ENCODE data around the gene PTPRK.
"Not testable (repeated sequence)": the region's sequence is repeated elsewhere in the genome, so short reads cannot be mapped to it uniquely, and the experiment has no call there.

PTPRK gene

GRCh38 chr6:127978185-127978584 lies 542.2 kb downstream of the PTPRK start:
- not testable (repeated sequence) for H3K9me3 ChIP-seq (ENCODE audit: control insufficient read depth, insufficient read depth, low read length); H3K4me3 ChIP-seq (ENCODE audit: low read depth, low read length); H3K27me3 ChIP-seq (ENCODE audit: control insufficient read depth, insufficient read depth, low read length); H3K4me1 ChIP-seq (ENCODE audit: control insufficient read depth, insufficient read depth, low read length); H3K9ac ChIP-seq (ENCODE audit: low read depth, low read length); H3K27ac ChIP-seq (ENCODE audit: low read depth, low read length)
- H3K36me3 ChIP-seq (ENCODE audit: control insufficient read depth, insufficient read depth, low read length): peaks cover 26% of the 10 kb centered on the region

- peaks cover 38% of the 10 kb centered on the region for H3K36me3 ChIP-seq (ENCODE audit: control insufficient read depth, insufficient read depth, low read length)
- no peaks in the 10 kb centered on the region for H3K9me3 ChIP-seq (ENCODE audit: control insufficient read depth, insufficient read depth, low read length)
- H3K9ac ChIP-seq (ENCODE audit: low read depth, low read length): no peak overlapping the region
These were observed 543.6 kb downstream of the PTPRK start for GRCh38 chr6:127976796-127977195.

GRCh38 chr6:127976111-127976510 lies 544.3 kb downstream of the PTPRK start:
- H3K4me1 ChIP-seq (ENCODE audit: control insufficient read depth, insufficient read depth, low read length): no peaks in the 10 kb centered on the region
- no peak overlapping the region for H3K27ac ChIP-seq (ENCODE audit: low read depth, low read length)
- no peaks in the 10 kb centered on the region for H3K9me3 ChIP-seq (ENCODE audit: control insufficient read depth, insufficient read depth, low read length)
- no peaks in the 10 kb centered on the region for H3K27me3 ChIP-seq (ENCODE audit: control insufficient read depth, insufficient read depth, low read length)
- H3K36me3 ChIP-seq (ENCODE audit: control insufficient read depth, insufficient read depth, low read length): peaks cover 37% of the 10 kb centered on the region
- H3K9ac ChIP-seq (ENCODE audit: low read depth, low read length): no peak overlapping the region
- no peak overlapping the region for H3K4me3 ChIP-seq (ENCODE audit: low read depth, low read length)

More at GRCh38 chr6:127976796-127977195, 543.6 kb downstream of the PTPRK start:
- Histone ChIP-seq H3K4me1 (ENCODE audit: control insufficient read depth, insufficient read depth, low read length) (no peaks in the 10 kb centered on the region), H3K27me3 (ENCODE audit: control insufficient read depth, insufficient read depth, low read length) (no peaks in the 10 kb centered on the region), H3K27ac (ENCODE audit: low read depth, low read length) (no peak overlapping the region), H3K4me3 (ENCODE audit: low read depth, low read length) (no peak overlapping the region)

GRCh38 chr6:127972815-127973214 lies 547.6 kb downstream of the PTPRK start:
- H3K4me1 ChIP-seq (ENCODE audit: control insufficient read depth, insufficient read depth, low read length): no peaks in the 10 kb centered on the region
- peaks cover 39% of the 10 kb centered on the region for H3K36me3 ChIP-seq (ENCODE audit: control insufficient read depth, insufficient read depth, low read length)
- no peak overlapping the region for H3K27ac ChIP-seq (ENCODE audit: low read depth, low read length)
- H3K4me3 ChIP-seq (ENCODE audit: low read depth, low read length): no peak overlapping the region
- no peaks in the 10 kb centered on the region for H3K9me3 ChIP-seq (ENCODE audit: control insufficient read depth, insufficient read depth, low read length)
- H3K27me3 ChIP-seq (ENCODE audit: control insufficient read depth, insufficient read depth, low read length): no peaks in the 10 kb centered on the region
- H3K9ac ChIP-seq (ENCODE audit: low read depth, low read length): no peak overlapping the region

- Histone ChIP-seq H3K4me1 (ENCODE audit: control insufficient read depth, insufficient read depth, low read length) (no peaks in the 10 kb centered on the region), H3K27me3 (ENCODE audit: control insufficient read depth, insufficient read depth, low read length) (no peaks in the 10 kb centered on the region), H3K36me3 (ENCODE audit: control insufficient read depth, insufficient read depth, low read length) (peaks cover 39% of the 10 kb centered on the region), H3K27ac (ENCODE audit: low read depth, low read length) (no peak overlapping the region), H3K9me3 (ENCODE audit: control insufficient read depth, insufficient read depth, low read length) (no peaks in the 10 kb centered on the region), H3K9ac (ENCODE audit: low read depth, low read length) (no peak overlapping the region), H3K4me3 (ENCODE audit: low read depth, low read length) (no peak overlapping the region)
These were observed 548.4 kb downstream of the PTPRK start for GRCh38 chr6:127971945-127972391.

GRCh38 chr6:127971386-127971785 lies 549.0 kb downstream of the PTPRK start:
- H3K27me3 ChIP-seq (ENCODE audit: control insufficient read depth, insufficient read depth, low read length): no peaks in the 10 kb centered on the region
- no peaks in the 10 kb centered on the region for H3K4me1 ChIP-seq (ENCODE audit: control insufficient read depth, insufficient read depth, low read length)
- no peaks in the 10 kb centered on the region for H3K9me3 ChIP-seq (ENCODE audit: control insufficient read depth, insufficient read depth, low read length)
- no peak overlapping the region for H3K9ac ChIP-seq (ENCODE audit: low read depth, low read length)
- peaks cover 38% of the 10 kb centered on the region for H3K36me3 ChIP-seq (ENCODE audit: control insufficient read depth, insufficient read depth, low read length)
- no peak overlapping the region for H3K27ac ChIP-seq (ENCODE audit: low read depth, low read length)
- no peak overlapping the region for H3K4me3 ChIP-seq (ENCODE audit: low read depth, low read length)

GRCh38 chr6:127969701-127970100 lies 550.7 kb downstream of the PTPRK start:
- Histone ChIP-seq H3K4me3 (ENCODE audit: low read depth, low read length) (no peak overlapping the region), H3K27me3 (ENCODE audit: control insufficient read depth, insufficient read depth, low read length) (no peaks in the 10 kb centered on the region), H3K9ac (ENCODE audit: low read depth, low read length) (no peak overlapping the region), H3K4me1 (ENCODE audit: control insufficient read depth, insufficient read depth, low read length) (no peaks in the 10 kb centered on the region), H3K27ac (ENCODE audit: low read depth, low read length) (no peak overlapping the region), H3K9me3 (ENCODE audit: control insufficient read depth, insufficient read depth, low read length) (no peaks in the 10 kb centered on the region), H3K36me3 (ENCODE audit: control insufficient read depth, insufficient read depth, low read length) (peaks cover 24% of the 10 kb centered on the region)

- H3K27me3 ChIP-seq (ENCODE audit: control insufficient read depth, insufficient read depth, low read length): no peaks in the 10 kb centered on the region
- no peaks in the 10 kb centered on the region for H3K9me3 ChIP-seq (ENCODE audit: control insufficient read depth, insufficient read depth, low read length)
- H3K4me1 ChIP-seq (ENCODE audit: control insufficient read depth, insufficient read depth, low read length): no peaks in the 10 kb centered on the region
- H3K36me3 ChIP-seq (ENCODE audit: control insufficient read depth, insufficient read depth, low read length): peaks cover 24% of the 10 kb centered on the region
- no peak overlapping the region for H3K9ac ChIP-seq (ENCODE audit: low read depth, low read length)
- no peak overlapping the region for H3K4me3 ChIP-seq (ENCODE audit: low read depth, low read length)
- H3K27ac ChIP-seq (ENCODE audit: low read depth, low read length): no peak overlapping the region
These were observed 552.0 kb downstream of the PTPRK start for GRCh38 chr6:127968394-127968793.

GRCh38 chr6:127967708-127968107 lies 552.7 kb downstream of the PTPRK start:
- Histone ChIP-seq H3K36me3 (ENCODE audit: control insufficient read depth, insufficient read depth, low read length) (peaks cover 19% of the 10 kb centered on the region), H3K9ac (ENCODE audit: low read depth, low read length) (no peak overlapping the region), H3K27ac (ENCODE audit: low read depth, low read length) (no peak overlapping the region), H3K4me3 (ENCODE audit: low read depth, low read length) (no peak overlapping the region), H3K27me3 (ENCODE audit: control insufficient read depth, insufficient read depth, low read length) (no peaks in the 10 kb centered on the region), H3K9me3 (ENCODE audit: control insufficient read depth, insufficient read depth, low read length) (no peaks in the 10 kb centered on the region), H3K4me1 (ENCODE audit: control insufficient read depth, insufficient read depth, low read length) (no peaks in the 10 kb centered on the region)

- H3K4me3 ChIP-seq (ENCODE audit: low read depth, low read length): no peak overlapping the region
- no peaks in the 10 kb centered on the region for H3K9me3 ChIP-seq (ENCODE audit: control insufficient read depth, insufficient read depth, low read length)
- H3K4me1 ChIP-seq (ENCODE audit: control insufficient read depth, insufficient read depth, low read length): no peaks in the 10 kb centered on the region
- no peak overlapping the region for H3K9ac ChIP-seq (ENCODE audit: low read depth, low read length)
- no peak overlapping the region for H3K27ac ChIP-seq (ENCODE audit: low read depth, low read length)
- peaks cover 11% of the 10 kb centered on the region for H3K36me3 ChIP-seq (ENCODE audit: control insufficient read depth, insufficient read depth, low read length)
- H3K27me3 ChIP-seq (ENCODE audit: control insufficient read depth, insufficient read depth, low read length): no peaks in the 10 kb centered on the region
These were observed 553.8 kb downstream of the PTPRK start for GRCh38 chr6:127966616-127967015.

- Histone ChIP-seq H3K27ac (ENCODE audit: low read depth, low read length) (no peak overlapping the region), H3K9ac (ENCODE audit: low read depth, low read length) (no peak overlapping the region), H3K9me3 (ENCODE audit: control insufficient read depth, insufficient read depth, low read length) (no peaks in the 10 kb centered on the region), H3K4me1 (ENCODE audit: control insufficient read depth, insufficient read depth, low read length) (no peaks in the 10 kb centered on the region), H3K27me3 (ENCODE audit: control insufficient read depth, insufficient read depth, low read length) (no peaks in the 10 kb centered on the region), H3K4me3 (ENCODE audit: low read depth, low read length) (no peak overlapping the region), H3K36me3 (ENCODE audit: control insufficient read depth, insufficient read depth, low read length) (no peaks in the 10 kb centered on the region; the same call in 1 of the 2 replicates)
These were observed 556.9 kb downstream of the PTPRK start for GRCh38 chr6:127963495-127963894.

GRCh38 chr6:127959869-127960268 lies 560.5 kb downstream of the PTPRK start:
- Histone ChIP-seq H3K4me1 (ENCODE audit: control insufficient read depth, insufficient read depth, low read length) (no peaks in the 10 kb centered on the region), H3K27me3 (ENCODE audit: control insufficient read depth, insufficient read depth, low read length) (no peaks in the 10 kb centered on the region), H3K9ac (ENCODE audit: low read depth, low read length) (no peak overlapping the region), H3K27ac (ENCODE audit: low read depth, low read length) (no peak overlapping the region), H3K4me3 (ENCODE audit: low read depth, low read length) (no peak overlapping the region), H3K9me3 (ENCODE audit: control insufficient read depth, insufficient read depth, low read length) (no peaks in the 10 kb centered on the region), H3K36me3 (ENCODE audit: control insufficient read depth, insufficient read depth, low read length) (no peaks in the 10 kb centered on the region)
